Thymus (tissue), 11 donors: Measurements from ENCODE around the gene GRAMD4. TPM values are rescaled to one million over a fixed set of nuclear protein-coding genes. Genes with fewer than 3 reads are reported as not detected.
A peak's percentile ranks its signal among the peaks of the same experiment; 100 is the strongest.

Experiments used
- DNase-seq, 9 donors: peaks; one replicate each; pipeline ENCODE4 v3.0.0-alpha.2; 2013; ENCODE audit warnings: low spot score in 9 of 9, low read depth in 6 of 9, missing footprints in 1 of 9
- H3K27ac ChIP-seq, 2 donors: one replicate each; pipeline ENCODE4 v1.5.1; 2013; ENCODE audit warnings: control low read depth in 1 of 2, low read depth in 1 of 2, low read length in 1 of 2, mild to moderate bottlenecking in 1 of 2, moderate library complexity in 1 of 2
- H3K27me3 ChIP-seq, 2 donors: one replicate each; pipeline ENCODE4 v1.5.1; 2013; ENCODE audit warnings: low read length in 1 of 2; ENCODE audit not compliant: control insufficient read depth in 2 of 2, insufficient read depth in 1 of 2
- H3K36me3 ChIP-seq, 2 donors: one replicate each; pipeline ENCODE4 v1.5.1; 2013; ENCODE audit warnings: low read length in 1 of 2, mild to moderate bottlenecking in 1 of 2, moderate library complexity in 1 of 2; ENCODE audit not compliant: control insufficient read depth in 2 of 2, insufficient read depth in 2 of 2
- H3K4me1 ChIP-seq, 2 donors: one replicate each; pipeline ENCODE4 v1.5.1; 2013; ENCODE audit warnings: low read length in 2 of 2; ENCODE audit not compliant: control insufficient read depth in 2 of 2, insufficient read depth in 2 of 2
- H3K4me3 ChIP-seq, 2 donors: one replicate each; pipeline ENCODE4 v1.5.1; 2013; ENCODE audit warnings: low read length in 2 of 2, control low read depth in 1 of 2, mild to moderate bottlenecking in 1 of 2
- H3K9me3 ChIP-seq, 2 donors: one replicate each; pipeline ENCODE4 v1.5.1; 2013; ENCODE audit warnings: low read length in 1 of 2, mild to moderate bottlenecking in 1 of 2; ENCODE audit not compliant: control insufficient read depth in 2 of 2, insufficient read depth in 1 of 2
- WGBS: extraction: QIAGEN DNeasy Blood & Tissue Kit; methylation state at CpG from one replicate; pipeline ENCODE4 v1.1.7; 2013; 5-methylcytosine and 5-hydroxymethylcytosine counted together
- polyA plus RNA-seq: library from polyadenylated mRNA; stranded (reverse); fragments of 200-250 nt; gene quantifications from one replicate; pipeline ENCODE4 v1.2.3, GENCODE V29; 2013
- total RNA-seq: library from RNA; stranded (reverse); fragments of 120-200 nt; gene quantifications from one replicate; pipeline ENCODE4 v1.2.4, GENCODE V29; 2013
- donor health status: healthy.

The GRAMD4 gene
- total and polyA plus RNA-seq, 2 donors, result 34.4 to 37.3 TPM

- Histone ChIP-seq H3K36me3 (peaks cover 45 to 58% of the 10 kb centered on the region in 2 donors), H3K27ac (no peak overlapping the region), H3K4me1 (peaks cover 17 to 27% of the 10 kb centered on the region in 2 donors), H3K27me3 (no peaks in the 10 kb centered on the region), H3K4me3 (no peak overlapping the region), H3K9me3 (no peaks in the 10 kb centered on the region)
- 98% methylated on average over 9 of the region's 9 CpGs for WGBS
- no peak for DNase-seq
Measured at GRCh38 chr22:46669201-46669600, 49.0 kb downstream of the GRAMD4 start.

DNA sequence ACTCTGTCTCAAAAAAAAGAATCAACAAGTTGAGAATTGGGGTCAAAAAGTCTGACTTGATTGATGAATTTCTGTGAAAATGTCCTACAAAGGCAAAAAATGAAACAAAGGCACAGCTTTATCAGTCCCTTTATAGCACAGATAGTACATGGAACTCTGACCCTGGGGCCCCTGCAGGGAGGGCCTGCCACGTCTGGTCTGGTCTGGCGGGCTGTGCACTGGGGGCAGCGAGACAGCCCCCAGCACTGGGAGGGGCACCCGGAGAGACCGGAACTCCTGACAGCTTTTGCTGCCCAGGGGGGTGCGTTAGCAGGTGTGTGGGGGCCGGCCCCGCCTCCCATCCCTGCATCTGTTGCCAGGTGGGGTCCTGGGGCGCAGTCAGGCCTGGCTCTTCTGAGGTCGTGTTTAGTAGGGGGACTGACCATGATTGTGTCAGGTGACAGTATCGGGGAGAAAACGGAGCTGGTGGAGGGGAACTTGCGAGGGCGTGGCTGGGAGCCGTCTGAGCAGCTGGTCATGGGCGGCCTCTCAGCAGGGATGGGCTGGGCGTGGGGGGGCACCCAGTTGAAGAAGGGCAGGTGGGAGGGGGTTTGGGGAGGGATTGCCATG is 51.7 kb downstream of the GRAMD4 start:
- peaks cover 40 to 43% of the 10 kb centered on the region in 2 donors for H3K36me3 ChIP-seq
- H3K4me1 ChIP-seq, result peaks cover 23 to 53% of the 10 kb centered on the region in 2 donors
- no peak overlapping the region for H3K27ac ChIP-seq
- H3K27me3 ChIP-seq, result no peaks in the 10 kb centered on the region
- DNase-seq, result no peak
- WGBS, result 88% methylated on average over 17 of the region's 17 CpGs
- H3K4me3 ChIP-seq, result no peak overlapping the region
- no peaks in the 10 kb centered on the region for H3K9me3 ChIP-seq

DNA sequence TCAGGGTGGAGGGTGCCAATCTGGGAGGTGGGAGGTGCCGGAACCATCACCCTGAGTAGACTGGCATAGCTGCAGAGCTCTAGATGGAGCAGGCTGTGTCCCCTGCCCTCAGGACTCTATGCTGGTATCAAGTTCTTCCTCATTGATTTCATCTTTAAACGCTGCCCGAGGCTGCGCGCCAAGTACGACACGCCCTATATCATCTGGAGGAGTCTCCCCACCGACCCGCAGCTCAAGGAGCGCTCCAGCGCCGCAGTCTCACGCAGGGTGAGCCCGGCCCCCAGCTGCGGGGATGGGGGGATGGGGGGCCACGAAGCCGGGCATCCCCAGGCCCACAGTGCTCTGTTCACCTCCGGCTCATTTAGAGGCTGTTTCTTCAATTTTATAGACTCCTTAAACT is 52.5 kb downstream of the GRAMD4 start:
- Histone ChIP-seq H3K36me3 (peaks cover 36 to 39% of the 10 kb centered on the region in 2 donors), H3K27me3 (no peaks in the 10 kb centered on the region), H3K4me3 (no peak overlapping the region), H3K9me3 (no peaks in the 10 kb centered on the region), H3K4me1 (peaks cover 23 to 59% of the 10 kb centered on the region in 2 donors), H3K27ac (peak overlapping the region in 1 of 2 donors; percentile 93)
- 78% methylated on average over 18 of the region's 18 CpGs for WGBS
- DNase-seq, result no peak

DNA sequence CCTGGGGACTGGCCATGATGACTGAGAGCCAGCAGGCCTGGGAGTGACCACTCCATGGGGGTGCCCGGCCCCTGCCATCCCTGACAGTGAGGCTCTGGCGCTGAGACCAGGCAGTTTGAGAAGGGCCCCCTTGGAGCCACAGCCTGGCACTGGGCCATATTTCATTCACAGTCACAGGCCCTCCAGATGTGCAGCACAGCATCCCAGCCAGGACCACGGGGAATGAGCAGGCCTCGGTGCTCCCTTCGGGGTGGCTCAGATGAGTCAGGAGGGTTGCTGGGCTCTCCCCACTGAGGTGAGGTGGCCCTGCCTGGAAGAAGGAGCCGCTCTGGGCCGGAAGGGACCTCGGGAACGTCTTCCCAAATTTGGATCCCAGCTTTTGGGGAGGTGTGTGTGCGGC is 53.0 kb downstream of the GRAMD4 start:
- WGBS, result 69% methylated on average over 10 of the region's 10 CpGs

DNA sequence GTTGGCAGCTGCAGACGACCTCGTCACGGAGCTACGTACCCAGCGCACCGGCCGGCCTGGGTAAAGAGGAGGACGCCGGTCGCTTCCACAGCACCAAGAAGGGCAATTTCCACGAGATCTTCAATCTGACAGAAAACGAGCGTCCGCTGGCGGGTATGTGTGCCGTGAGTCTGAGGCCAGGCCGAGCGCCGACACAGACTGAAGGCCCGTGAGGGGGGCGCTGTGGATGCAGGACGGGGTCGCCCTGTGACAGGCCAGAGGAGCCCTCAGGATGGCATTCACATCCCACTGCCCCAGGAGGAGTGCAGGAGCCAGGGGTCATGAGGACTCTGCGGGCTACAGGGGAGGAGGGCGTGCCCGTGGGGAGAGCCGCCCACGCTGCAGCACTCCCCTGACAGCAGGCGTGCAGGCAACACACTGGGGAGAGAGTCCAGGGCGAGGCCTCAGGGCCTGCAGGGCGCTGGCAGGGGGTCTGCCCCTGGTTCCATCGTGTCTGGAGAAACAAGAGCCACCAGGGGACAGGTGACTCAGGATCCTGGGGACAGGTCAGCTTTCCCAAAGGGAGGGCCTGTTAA is 53.6 kb downstream of the GRAMD4 start:
- peak in 3 of 9 donors; percentile 18 to 61 (median 41) for DNase-seq
- Histone ChIP-seq H3K27me3 (no peaks in the 10 kb centered on the region), H3K4me1 (peaks cover 26 to 59% of the 10 kb centered on the region in 2 donors), H3K36me3 (peaks cover 32 to 35% of the 10 kb centered on the region in 2 donors), H3K9me3 (no peaks in the 10 kb centered on the region), H3K4me3 (peak overlapping the region; percentile 48 to 51), H3K27ac (peak overlapping the region; percentile 90 to 93)
- 74% methylated on average over 32 of the region's 32 CpGs for WGBS

More for the DNA sequence above, 53.0 kb downstream of the GRAMD4 start:
- H3K27me3 ChIP-seq, result no peaks in the 10 kb centered on the region
- peaks cover 34 to 40% of the 10 kb centered on the region in 2 donors for H3K36me3 ChIP-seq
- H3K4me1 ChIP-seq, result peaks cover 26 to 59% of the 10 kb centered on the region in 2 donors
- H3K9me3 ChIP-seq, result no peaks in the 10 kb centered on the region
- H3K27ac ChIP-seq, result peak overlapping the region; percentile 90 to 93
- DNase-seq, result no peak
- H3K4me3 ChIP-seq, result no peak overlapping the region

- peak; percentile 70 to 95 (median 85) for DNase-seq
- WGBS, result 10% methylated on average over 19 of the region's 19 CpGs
- H3K4me3 ChIP-seq, result peak overlapping the region; percentile 48 to 51
Measured at GRCh38 chr22:46674367-46674781, 54.2 kb downstream of the GRAMD4 start.

GRCh38 chr22:46674906-46675305 is 54.7 kb downstream of the GRAMD4 start:
- Histone ChIP-seq H3K9me3 (no peaks in the 10 kb centered on the region), H3K4me3 (peak overlapping the region; percentile 48 to 51), H3K27me3 (no peaks in the 10 kb centered on the region), H3K36me3 (peaks cover 30 to 33% of the 10 kb centered on the region in 2 donors), H3K4me1 (peaks cover 26 to 59% of the 10 kb centered on the region in 2 donors), H3K27ac (peak overlapping the region; percentile 22 to 93)
- no peak for DNase-seq
- 76% methylated on average over 11 of the region's 11 CpGs for WGBS

More at GRCh38 chr22:46674367-46674781, 54.2 kb downstream of the GRAMD4 start:
- Histone ChIP-seq H3K27me3 (no peaks in the 10 kb centered on the region), H3K9me3 (no peaks in the 10 kb centered on the region), H3K27ac (peak overlapping the region; percentile 90 to 93), H3K4me1 (peaks cover 26 to 59% of the 10 kb centered on the region in 2 donors), H3K36me3 (peaks cover 32 to 34% of the 10 kb centered on the region in 2 donors)

- no peak for DNase-seq
- Histone ChIP-seq H3K9me3 (no peaks in the 10 kb centered on the region), H3K4me1 (peaks cover 26 to 59% of the 10 kb centered on the region in 2 donors), H3K27ac (no peak overlapping the region), H3K36me3 (peaks cover 29 to 32% of the 10 kb centered on the region in 2 donors), H3K4me3 (peak overlapping the region; percentile 48 to 51), H3K27me3 (no peaks in the 10 kb centered on the region)
- WGBS, result 97% methylated on average over 13 of the region's 13 CpGs
Measured at GRCh38 chr22:46675479-46675878, 55.3 kb downstream of the GRAMD4 start.

DNA sequence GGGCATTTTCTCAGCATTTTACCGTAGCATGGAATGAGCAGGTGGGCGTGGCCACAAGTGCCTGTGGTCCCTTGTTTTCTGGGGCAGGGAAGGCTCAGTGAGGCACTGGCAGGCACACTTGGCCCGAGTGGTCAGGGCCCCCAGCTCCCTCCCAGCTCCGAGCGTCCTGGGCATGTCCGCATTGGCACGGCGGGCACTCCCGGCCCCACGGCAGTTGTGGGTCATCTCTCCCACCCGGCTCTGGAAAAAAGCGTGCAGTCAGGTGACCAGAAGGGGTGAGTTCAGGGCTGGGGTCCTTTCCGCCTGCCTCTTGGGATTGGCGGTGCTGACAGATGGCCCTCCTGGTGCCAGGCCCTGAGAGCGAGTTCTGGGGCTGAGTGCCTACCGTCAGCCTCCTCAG is 55.8 kb downstream of the GRAMD4 start:
- Histone ChIP-seq H3K4me1 (peaks cover 26 to 59% of the 10 kb centered on the region in 2 donors), H3K36me3 (peaks cover 28 to 30% of the 10 kb centered on the region in 2 donors), H3K9me3 (no peaks in the 10 kb centered on the region), H3K27ac (no peak overlapping the region), H3K4me3 (no peak overlapping the region), H3K27me3 (no peaks in the 10 kb centered on the region)
- no peak for DNase-seq
- 94% methylated on average over 16 of the region's 16 CpGs for whole genome bisulfite sequencing
